Stimulated activated CD4-positive, alpha-beta T cell treated with anti-CD3 and anti-CD28 coated beads, Interleukin-15, amount 100 ng/mL, for 24 hours (primary cell): ENCODE data around the gene KCNE4.

Experiments used
- DNase-seq: peaks from one replicate; pipeline ENCODE4 v3.0.0-alpha.2; 2020

KCNE4 gene

DNA sequence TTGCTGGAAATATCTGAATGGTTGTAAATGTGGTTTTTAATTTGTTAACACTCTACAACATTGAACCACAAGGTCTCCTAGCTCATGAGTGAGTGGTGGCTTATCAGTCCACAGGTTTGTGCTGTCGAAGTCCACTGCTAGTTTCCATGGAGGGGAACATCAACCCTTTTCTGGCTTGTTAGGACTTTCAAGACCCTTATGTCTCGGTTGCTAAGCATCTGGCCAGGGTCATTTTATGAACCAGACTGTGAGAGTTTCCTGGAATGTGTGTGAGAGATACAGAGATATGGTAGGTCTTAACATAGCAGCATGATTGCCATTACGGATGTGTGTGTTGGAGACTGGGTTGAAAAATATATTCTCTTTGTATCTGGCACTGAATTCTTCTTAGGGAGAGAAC is 36.9 kb downstream of the KCNE4 start:
- no peak for DNase-seq

DNA sequence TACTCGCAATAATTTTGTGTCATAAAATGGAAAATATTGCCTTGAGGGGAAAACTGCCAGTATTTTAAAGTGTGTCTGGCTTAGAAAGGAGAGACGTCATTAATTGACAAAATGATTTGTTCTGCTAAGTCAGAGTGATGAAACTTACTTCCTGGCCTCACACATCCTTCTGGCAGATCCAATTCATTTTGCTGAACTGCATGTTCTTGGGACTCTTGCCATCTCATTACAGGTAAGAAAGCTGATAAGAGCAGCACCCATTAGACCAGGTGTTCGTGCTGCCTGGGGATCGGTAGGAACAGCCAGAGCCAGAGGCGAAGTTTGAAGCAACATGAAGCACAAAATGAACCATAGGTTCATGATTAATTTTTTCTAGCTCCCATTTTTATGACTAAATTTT is 38.0 kb downstream of the KCNE4 start:
- no peak for DNase-seq

- DNase-seq = no peak
Measured at GRCh38 chr2:223090540-223091235, 38.7 kb downstream of the KCNE4 start.

GRCh38 chr2:223092667-223093066 is 40.7 kb downstream of the KCNE4 start:
- DNase-seq = no peak

- no peak for DNase-seq
Measured at GRCh38 chr2:223093436-223094241, 41.6 kb downstream of the KCNE4 start.

DNA sequence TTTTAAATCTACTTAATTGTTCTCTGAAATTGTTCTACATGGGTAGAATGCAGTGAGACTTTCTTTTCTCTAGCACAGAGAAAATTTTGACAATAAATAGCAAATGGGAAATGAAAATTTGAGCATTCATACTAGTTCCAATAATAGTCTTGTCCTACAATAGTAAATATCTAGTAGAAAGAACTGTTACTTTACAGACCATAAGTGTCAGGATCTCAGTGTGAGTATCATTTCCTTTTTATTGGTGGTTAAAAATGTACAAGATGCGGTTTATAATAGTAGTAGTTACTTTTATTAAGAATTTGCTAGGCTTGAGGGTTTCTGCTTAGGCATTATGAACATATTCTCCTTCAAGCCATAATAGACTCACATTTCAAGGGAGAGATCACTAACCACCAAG is 43.2 kb downstream of the KCNE4 start:
- DNase-seq = no peak

GRCh38 chr2:223096235-223096970 is 44.4 kb downstream of the KCNE4 start:
- no peak for DNase-seq

DNA sequence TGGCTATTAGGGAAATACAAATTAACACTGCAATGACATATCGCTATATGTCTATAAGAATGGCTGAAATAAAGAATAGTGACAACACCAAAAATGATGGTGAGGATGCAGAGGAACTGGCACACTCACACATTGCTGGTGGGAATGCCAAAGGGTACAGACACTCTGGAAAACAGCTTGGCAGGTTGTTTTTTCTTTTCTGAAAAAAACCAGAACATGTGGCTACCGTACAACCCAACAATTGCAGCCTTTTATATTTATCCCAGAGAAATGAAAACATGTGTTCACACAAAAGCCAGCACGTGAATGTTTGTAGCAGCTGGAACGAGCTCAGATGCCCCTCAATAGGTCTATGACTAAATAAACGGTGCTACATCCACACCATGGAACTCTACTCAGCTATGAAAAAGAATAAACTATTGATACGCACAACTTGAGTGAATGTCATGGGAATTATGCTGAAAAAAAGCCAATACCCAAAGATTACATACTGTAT is 45.9 kb downstream of the KCNE4 start:
- DNase-seq = no peak

DNA sequence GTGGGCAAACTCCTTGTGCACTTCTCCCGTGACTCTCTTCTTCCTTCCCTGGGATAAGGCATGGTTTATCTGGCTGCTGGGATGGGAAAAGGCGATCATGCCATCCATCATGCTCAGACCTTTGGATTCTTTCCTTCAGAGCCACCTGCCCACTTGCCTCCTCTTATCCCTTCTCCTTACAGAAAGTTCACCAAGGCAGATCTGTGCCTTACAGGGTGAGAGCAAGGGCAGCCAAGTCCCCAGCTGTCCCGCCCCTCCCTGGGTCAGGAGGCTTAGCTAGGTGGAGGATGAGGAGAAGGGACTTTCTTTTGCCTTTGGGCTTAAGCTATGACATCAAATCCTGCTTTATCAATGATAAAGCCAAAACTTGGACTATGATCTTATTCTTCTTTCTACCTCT is 47.6 kb downstream of the KCNE4 start:
- no peak for DNase-seq

GRCh38 chr2:223100061-223100511 is 48.1 kb downstream of the KCNE4 start:
- no peak for DNase-seq

GRCh38 chr2:223101340-223102039 is 49.5 kb downstream of the KCNE4 start:
- no peak for DNase-seq

DNA sequence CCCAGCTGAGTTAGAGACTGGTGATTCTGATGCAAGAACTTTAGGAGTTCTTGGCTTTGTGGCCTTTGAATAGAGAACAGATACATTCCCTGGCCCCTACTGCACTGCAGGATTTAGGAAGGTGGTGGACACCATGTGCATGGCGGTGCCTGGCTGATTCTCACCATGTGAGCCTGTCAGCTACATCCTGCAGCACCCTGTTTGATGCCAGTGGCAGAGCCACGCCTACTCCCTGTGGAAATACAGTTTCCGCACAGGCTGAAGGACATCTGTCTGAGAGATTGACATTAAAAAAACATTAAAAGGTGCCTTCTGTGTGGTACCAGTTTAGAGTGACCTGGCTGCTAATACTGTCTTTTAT is 50.0 kb downstream of the KCNE4 start:
- no peak for DNase-seq

DNA sequence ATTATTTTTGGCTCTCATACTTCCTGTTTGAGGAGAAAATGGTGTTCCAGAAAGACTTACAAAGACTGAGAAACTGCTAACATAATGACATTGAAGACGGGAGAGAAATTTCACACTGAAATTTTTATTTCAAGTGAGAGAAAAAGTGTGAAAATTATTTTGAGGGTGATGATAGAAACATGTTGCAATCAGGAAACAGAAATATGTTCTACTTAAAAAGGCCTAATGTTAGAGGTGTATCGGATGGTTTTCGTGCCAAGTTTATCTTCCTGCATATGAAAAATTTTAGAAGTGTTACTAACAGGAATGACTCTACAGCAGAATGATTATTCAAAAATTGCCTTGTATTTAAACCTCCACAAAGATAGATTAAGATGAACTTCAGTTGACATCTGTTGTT is 50.5 kb downstream of the KCNE4 start:
- DNase-seq = no peak

DNA sequence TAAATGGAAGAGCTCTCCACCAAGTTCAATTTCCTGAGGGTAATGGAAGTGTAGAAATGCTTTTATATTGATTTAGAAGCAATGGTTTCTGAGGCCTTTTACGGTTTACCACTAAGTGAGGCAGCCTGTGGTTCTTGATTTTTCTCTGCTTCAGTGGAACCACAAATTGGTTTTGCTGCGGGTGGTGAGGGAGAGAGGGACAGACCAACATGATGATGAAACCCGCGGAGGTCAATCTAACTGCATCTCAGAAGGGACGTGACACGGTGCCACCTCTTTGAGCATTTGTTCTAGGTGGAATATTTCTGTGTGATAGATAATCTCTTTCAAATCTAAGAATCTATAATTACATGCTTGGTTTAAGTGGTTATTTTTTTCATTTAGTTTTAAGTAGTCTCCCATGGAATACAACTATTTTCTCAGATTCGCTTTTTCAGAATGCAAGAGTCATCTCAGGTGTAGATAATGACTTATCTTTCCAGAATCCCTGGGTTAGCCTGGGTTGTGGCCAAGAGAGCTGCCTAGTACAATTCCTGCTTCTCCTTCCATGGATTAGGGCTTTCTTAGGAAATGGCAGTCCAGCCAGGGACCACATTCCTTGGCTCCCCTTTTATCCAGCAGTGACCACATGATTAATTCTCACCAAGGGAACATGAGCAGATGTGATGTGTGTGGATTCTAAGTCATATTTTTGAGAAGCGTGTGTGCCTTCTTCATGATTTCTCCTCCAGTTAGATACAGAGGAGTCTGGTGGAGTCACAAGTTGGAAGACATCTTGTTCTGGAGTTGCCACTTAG is 52.5 kb downstream of the KCNE4 start:
- no peak for DNase-seq
